VCaP (cell line): ENCODE measurements around the gene RNF138.

Source experiments
- H3K27ac ChIP-seq: fragments of 450-650 bp; 2 replicates; pipeline ENCODE4 v1.5.1; 2017
- TF ChIP-seq, protein P1 (sequence below): fragments of 450-650 bp; conservative IDR thresholded peaks from 2 replicates; pipeline ENCODE4 v1.5.1; 2017; ENCODE audit warnings: mild to moderate bottlenecking, moderate library complexity

Gene RNF138

DNA sequence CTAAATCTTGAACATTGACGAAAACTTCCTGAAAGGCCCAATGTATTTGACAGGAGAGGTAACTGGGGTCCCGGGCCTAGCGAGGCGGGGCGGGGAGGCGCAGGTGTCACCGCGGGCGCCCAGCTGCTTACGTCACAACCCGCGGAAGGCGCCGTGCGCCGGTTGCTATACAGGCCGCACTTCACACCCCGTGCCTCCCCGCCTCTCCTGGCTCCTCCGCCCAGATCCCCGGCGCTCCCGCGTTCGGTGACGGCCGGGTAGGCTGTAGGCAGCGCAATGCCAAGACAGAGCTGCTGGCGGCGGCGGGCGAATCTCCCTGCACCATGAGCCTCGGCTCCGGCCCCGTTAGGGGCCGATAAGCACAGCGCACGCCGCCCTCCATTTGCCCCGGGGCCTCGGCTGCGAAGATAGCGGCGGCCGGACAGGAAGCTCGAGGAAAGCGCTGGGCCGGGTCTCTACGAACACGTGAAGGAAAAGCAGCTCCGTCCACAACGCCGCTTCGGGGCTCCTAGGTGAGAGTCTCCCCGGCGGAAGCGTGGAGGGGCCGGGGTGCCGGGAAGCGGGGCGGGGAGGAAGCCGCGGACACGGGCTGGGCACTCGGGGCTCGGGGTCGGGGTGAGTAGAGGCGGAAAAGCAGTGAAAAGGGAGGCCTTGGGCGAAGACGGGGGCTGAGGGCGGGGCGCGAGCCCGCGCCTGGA lies at the start of gene RNF138:
Gene RNF138 (plus strand): TSS at position 151 of the 698 bp plus-strand sequence. CDS start 903 bp downstream, outside the sequence.
- H3K27ac ChIP-seq, result peak within 1 kb of the TSS; percentile 97
- TF ChIP-seq, protein P1, sequence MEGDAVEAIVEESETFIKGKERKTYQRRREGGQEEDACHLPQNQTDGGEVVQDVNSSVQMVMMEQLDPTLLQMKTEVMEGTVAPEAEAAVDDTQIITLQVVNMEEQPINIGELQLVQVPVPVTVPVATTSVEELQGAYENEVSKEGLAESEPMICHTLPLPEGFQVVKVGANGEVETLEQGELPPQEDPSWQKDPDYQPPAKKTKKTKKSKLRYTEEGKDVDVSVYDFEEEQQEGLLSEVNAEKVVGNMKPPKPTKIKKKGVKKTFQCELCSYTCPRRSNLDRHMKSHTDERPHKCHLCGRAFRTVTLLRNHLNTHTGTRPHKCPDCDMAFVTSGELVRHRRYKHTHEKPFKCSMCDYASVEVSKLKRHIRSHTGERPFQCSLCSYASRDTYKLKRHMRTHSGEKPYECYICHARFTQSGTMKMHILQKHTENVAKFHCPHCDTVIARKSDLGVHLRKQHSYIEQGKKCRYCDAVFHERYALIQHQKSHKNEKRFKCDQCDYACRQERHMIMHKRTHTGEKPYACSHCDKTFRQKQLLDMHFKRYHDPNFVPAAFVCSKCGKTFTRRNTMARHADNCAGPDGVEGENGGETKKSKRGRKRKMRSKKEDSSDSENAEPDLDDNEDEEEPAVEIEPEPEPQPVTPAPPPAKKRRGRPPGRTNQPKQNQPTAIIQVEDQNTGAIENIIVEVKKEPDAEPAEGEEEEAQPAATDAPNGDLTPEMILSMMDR, result no peak

GRCh38 chr18:32042337-32042736 lies 49.3 kb upstream of the RNF138 start:
- no peak overlapping the region for H3K27ac ChIP-seq
- TF ChIP-seq, protein P1, result no peak

DNA sequence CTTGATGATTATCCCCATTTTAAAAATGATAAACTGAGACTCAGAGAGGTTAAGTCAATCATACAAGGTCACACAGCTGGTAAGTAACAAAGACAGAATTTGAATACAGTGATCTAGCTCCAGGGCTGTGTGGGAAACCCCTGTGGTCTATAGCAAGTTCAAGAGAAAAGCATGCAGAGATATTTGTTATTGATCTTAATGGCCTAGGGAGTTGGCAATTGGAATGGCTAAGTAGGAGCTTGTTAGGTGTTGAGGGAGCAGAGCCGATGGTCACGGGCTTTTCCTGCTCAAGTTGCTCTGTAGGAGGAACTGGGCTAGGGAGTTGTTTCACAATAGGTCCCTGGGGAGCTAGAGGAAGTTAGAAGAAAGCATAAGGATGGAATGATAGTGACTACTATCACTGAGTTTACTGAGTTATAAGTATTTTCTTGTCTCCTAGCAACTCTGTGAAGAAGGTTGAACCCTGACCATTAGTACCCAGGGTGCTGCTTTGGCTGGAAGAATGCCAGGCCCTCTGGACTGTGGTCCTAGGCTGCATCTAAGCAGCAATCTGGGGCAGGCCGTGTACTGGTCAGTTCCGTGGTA lies 43.1 kb upstream of the RNF138 start:
- TF ChIP-seq, protein P1, result no peak
- H3K27ac ChIP-seq, result no peak overlapping the region

DNA sequence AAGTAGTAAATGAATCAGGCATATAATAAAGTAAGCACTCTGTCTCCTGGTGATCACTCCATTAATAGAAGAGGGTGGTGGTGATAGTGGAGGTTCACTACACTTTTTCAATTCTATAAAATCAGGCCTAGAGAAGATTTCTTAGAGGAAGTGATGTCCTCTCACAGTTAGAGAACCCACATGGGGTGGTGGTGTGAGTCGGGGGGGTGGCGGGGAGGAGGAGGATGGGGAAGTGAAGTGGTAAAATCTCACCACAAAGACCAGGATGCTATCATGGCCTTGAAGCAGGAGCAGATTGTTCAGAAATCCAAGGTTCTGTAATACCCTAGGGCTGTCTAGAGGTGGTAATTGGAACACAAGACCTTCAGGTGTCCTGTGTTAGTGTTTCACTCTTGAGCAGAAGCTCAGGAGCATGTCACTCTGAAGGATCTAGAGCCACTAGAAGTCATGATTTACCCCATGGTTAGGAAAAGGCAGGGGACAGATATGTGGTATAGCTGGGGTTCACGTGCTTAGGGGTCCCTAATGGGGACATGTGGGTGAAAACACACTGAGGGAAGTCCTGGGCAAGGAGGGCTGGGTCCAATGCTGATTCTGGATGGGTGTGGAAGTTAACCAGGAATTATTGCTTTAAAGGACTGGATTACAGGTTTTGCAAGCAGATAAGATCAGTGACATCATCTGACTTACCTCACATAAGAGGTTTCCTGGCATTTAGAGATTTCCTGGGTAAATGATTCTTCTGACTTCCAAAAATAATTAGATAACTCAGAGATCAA lies 42.1 kb upstream of the RNF138 start:
- TF ChIP-seq, protein P1, result no peak

DNA sequence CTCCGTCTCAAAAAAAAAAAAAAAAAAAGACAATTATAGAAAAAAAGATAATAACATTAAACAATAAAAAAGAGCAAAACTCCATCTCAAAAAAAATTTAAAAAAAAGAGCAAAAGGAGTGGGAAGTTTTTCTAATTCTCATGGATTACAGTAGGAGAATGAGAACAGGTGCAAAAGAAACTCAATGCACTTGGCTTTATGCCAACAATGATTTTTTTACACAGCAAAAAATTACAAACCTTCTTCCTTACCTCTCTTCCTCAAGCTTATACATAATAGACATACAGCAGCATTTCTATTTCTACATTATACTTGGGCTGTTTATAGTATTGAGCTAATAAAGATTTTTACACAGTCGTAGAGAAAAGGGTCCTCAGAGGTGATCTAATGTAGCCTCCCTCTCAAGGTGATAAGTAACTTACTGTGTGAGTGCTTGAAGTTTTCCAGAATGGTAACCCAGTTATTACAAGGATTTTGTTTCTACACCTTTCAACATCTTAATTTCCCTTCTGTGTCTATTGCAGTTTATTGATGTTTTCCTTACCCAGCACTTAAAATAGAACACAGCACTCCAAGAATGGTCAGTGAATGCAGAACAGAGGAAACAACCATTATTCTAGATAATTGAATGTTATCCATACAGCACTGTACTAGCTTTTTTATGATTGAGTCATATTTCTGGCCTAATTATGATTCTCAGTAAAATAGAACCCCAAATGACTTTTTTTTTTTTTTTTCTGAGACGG lies 34.9 kb upstream of the RNF138 start:
- no peak overlapping the region for H3K27ac ChIP-seq
- TF ChIP-seq, protein P1, result no peak

More for the DNA sequence above, 42.1 kb upstream of the RNF138 start:
- H3K27ac ChIP-seq, result no peak overlapping the region

DNA sequence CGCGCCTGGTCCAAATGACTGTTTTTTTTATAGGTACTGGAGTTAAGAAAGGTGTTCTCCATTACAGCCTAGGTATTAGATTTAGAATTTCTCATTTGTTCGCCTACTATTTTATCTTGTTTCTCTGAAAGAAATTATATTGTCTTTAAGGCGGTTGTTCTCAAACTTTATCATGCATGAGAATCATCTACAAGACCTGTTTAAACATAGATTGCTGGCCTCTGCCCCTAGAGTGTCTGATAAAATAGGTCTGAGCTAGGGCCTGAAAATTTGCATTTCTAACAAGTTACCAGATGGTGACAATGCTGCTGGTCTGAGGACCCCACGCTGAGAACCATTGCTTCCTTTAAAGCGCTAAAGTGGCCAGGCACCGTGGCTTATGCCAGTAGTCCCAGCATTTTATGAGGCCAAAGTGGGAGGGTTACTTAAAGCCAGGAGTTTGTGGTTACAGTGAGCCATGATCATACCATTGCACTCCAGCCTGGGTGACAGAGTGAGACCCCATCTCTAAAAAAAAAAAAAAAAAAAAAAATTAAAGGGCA lies 34.0 kb upstream of the RNF138 start:
- TF ChIP-seq, protein P1, result no peak
- H3K27ac ChIP-seq, result no peak overlapping the region
